VCaP (cell line): ENCODE measurements around the gene MAG.

Experiments
- H3K27ac ChIP-seq: fragments of 450-650 bp; 2 replicates; pipeline ENCODE4 v1.5.1; 2017
- TF ChIP-seq, protein P1 (sequence below): fragments of 450-650 bp; conservative IDR thresholded peaks from 2 replicates; pipeline ENCODE4 v1.5.1; 2017; ENCODE audit warnings: mild to moderate bottlenecking, moderate library complexity

MAG gene

DNA sequence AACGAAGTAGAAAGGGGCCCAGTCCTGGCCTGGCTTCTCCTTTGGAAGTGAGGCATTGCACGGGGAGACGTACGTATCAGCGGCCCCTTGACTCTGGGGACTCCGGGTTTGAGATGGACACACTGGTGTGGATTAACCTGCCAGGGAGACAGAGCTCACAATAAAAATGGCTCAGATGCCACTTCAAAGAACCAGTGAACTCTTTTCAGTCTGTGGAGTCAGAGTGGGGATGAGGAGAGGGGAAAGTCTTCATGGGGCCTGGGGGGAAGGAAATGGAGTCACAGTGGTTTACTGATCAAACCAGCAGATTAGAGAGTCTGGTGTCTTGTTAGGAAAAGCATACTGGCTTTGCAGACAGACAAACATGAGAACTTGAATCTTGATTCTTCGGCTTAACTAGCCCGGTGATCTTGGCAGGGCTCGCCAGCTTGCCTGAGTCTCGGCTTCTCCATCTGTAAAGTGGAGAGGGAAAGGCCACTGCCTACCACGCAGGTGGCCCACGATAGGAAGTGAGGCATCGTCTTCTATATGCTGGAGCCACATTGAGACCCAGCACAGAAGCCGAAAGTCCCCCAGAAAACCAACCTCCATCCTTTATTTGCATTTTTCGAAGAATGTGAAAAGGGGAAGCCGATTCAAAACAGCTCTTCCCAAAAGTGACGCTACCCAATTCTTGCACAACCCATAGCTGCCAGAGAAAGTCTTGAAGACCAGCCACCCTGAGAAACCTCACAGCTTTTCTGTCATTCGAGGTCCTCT lies 55.4 kb downstream of the MAG start, which contains the start of gene FFAR1:
TSS of gene FFAR1 (plus strand) at position 732 of the 759 bp plus-strand sequence. CDS start 3,650 bp downstream, outside the sequence.
- H3K27ac ChIP-seq = no peak within 1 kb of the TSS; the same call in 1 of the 2 replicates
- TF ChIP-seq, protein P1, sequence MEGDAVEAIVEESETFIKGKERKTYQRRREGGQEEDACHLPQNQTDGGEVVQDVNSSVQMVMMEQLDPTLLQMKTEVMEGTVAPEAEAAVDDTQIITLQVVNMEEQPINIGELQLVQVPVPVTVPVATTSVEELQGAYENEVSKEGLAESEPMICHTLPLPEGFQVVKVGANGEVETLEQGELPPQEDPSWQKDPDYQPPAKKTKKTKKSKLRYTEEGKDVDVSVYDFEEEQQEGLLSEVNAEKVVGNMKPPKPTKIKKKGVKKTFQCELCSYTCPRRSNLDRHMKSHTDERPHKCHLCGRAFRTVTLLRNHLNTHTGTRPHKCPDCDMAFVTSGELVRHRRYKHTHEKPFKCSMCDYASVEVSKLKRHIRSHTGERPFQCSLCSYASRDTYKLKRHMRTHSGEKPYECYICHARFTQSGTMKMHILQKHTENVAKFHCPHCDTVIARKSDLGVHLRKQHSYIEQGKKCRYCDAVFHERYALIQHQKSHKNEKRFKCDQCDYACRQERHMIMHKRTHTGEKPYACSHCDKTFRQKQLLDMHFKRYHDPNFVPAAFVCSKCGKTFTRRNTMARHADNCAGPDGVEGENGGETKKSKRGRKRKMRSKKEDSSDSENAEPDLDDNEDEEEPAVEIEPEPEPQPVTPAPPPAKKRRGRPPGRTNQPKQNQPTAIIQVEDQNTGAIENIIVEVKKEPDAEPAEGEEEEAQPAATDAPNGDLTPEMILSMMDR = no peak

DNA sequence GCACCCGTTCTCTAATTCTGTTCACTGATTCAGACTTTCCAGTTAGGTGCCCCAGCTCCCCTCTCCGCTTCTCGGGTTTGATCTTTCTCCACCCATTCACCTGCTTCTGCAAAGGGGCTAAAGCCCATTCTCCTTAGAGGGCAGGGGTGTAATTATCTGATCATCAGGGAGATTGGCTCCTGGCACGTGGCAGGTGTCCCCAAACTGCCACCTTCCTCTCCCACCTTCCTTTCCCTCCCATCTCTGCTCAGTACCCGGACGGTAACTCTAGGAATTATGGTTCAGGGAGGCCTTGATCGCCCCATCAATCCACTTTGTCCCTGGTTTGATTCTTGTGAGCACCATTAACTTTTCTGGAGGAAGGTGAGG lies 56.0 kb downstream of the MAG start:
- H3K27ac ChIP-seq = no peak overlapping the region
- TF ChIP-seq, protein P1 = no peak

DNA sequence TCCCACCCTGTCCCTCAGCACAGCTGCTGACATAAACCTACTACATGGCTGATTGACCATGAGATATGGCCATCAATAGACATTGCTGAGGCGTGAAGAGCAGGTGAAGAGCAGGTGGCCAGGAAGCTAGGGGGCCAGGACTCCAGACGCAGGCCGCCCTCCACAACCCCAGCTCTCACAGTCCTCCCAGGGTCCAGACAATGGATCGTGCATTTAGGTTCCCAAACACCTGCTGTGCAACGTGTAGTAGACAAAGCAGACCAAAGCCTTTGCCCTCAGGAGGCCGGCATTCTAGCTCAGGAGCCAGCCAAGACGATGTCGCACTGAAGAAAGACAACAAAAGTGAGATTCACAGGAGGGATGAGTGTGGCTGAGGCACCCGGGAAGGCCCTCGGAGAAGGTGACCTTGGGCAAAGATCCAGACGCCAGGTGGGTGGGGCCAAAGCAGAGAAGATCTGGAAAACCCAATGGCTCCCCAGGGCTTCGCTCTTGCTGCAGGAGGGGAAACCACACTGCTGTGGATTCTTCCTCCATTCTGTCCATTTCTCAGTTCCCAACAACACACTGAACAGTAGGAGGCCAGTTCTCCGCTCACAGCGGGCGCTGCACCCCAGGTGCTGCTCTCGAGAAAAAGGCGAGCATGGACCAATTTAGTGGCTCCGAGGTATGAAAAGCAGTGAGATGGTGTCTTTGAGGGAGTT lies 57.1 kb downstream of the MAG start:
- TF ChIP-seq, protein P1 = no peak
- no peak overlapping the region for H3K27ac ChIP-seq

- TF ChIP-seq, protein P1 = no peak
- H3K27ac ChIP-seq = no peak overlapping the region
Observed at GRCh38 chr19:35349614-35350521, 57.9 kb downstream of the MAG start.

GRCh38 chr19:35350591-35350990 lies 58.6 kb downstream of the MAG start:
- no peak overlapping the region for H3K27ac ChIP-seq
- TF ChIP-seq, protein P1 = no peak

DNA sequence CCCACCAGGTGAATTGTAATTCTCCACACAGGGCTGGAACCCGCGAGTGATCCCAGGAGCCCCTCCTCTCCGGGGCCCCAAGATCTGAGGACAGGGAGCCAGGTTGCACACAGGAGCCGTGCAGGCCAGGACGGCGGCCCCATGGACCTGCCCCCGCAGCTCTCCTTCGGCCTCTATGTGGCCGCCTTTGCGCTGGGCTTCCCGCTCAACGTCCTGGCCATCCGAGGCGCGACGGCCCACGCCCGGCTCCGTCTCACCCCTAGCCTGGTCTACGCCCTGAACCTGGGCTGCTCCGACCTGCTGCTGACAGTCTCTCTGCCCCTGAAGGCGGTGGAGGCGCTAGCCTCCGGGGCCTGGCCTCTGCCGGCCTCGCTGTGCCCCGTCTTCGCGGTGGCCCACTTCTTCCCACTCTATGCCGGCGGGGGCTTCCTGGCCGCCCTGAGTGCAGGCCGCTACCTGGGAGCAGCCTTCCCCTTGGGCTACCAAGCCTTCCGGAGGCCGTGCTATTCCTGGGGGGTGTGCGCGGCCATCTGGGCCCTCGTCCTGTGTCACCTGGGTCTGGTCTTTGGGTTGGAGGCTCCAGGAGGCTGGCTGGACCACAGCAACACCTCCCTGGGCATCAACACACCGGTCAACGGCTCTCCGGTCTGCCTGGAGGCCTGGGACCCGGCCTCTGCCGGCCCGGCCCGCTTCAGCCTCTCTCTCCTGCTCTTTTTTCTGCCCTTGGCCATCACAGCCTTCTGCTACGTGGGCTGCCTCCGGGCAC lies 59.6 kb downstream of the MAG start:
- no peak overlapping the region for H3K27ac ChIP-seq
- TF ChIP-seq, protein P1 = no peak
